Neural crest cell (in vitro differentiated cells): ENCODE data around the gene HNRNPA2B1. TPM values are rescaled to one million over a fixed set of nuclear protein-coding genes. Genes with fewer than 3 reads are reported as not detected.

Experiments used
- DNase-seq: peaks from one replicate; pipeline ENCODE4 v3.0.0; 2021; ENCODE audit warnings: low read depth, mixed read lengths, low spot score
- H3K27ac Mint-ChIP-seq: one replicate; pipeline ENCODE4 v1.8.0; 2021; ENCODE audit warnings: mild to moderate bottlenecking, mixed read lengths; ENCODE audit not compliant: unreplicated experiment
- H3K27me3 Mint-ChIP-seq: 2 replicates; pipeline ENCODE4 v1.8.0; 2021; ENCODE audit warnings: low read depth, mild to moderate bottlenecking, mixed read lengths
- H3K36me3 Mint-ChIP-seq: 2 replicates; pipeline ENCODE4 v1.8.0; 2021; ENCODE audit warnings: low read depth, mild to moderate bottlenecking, mixed read lengths
- H3K4me1 Mint-ChIP-seq: 2 replicates; pipeline ENCODE4 v1.8.0; 2021; ENCODE audit warnings: mixed read lengths
- H3K4me3 Mint-ChIP-seq: one replicate; pipeline ENCODE4 v1.8.0; 2021; ENCODE audit warnings: mild to moderate bottlenecking, mixed read lengths
- H3K9me3 Mint-ChIP-seq: 2 replicates; pipeline ENCODE4 v1.8.0; 2021; ENCODE audit warnings: mixed read lengths
- CTCF ChIP-seq: fragments of 200-600 bp; sonication (generic); conservative IDR thresholded peaks from 2 replicates; pipeline ENCODE4 v1.5.0; 2021; ENCODE audit warnings: antibody characterized with exemption, mild to moderate bottlenecking
- total RNA-seq: library from RNA; stranded (reverse); gene quantifications from 2 replicates; pipeline ENCODE4 v1.2.1, GENCODE V29; 2021

Gene HNRNPA2B1
- total RNA-seq, 1 donor from 2014 or later, result 1,068 TPM

DNA sequence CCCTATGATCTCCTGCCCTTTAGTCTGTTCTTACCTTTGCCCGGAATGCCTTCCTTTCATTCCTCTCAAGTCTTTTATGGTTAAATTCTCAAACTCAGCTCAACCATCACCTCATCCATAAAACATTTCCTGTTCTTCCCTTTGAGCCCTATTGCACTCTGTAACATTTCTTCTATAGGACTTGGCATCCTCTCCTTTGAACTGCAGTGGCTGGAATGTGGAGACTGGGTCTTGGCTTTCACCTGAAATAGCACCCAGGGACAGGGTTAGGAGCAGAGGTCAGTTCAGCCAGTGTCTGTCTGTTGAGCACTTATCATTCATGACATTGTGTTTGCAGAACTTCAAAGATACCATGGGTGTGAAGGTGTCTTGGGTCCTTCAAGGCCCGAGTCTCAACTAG is 41.3 kb downstream of the HNRNPA2B1 start:
- no peaks in the 10 kb centered on the region for H3K36me3 Mint-ChIP-seq
- no peak overlapping the region for H3K4me3 Mint-ChIP-seq
- no peak overlapping the region for H3K27ac Mint-ChIP-seq
- no peak for DNase-seq
- H3K4me1 Mint-ChIP-seq, result peaks cover 5% of the 10 kb centered on the region
- no peak for TF ChIP-seq CTCF
- peaks cover 54% of the 10 kb centered on the region for H3K27me3 Mint-ChIP-seq
- peaks cover 2% of the 10 kb centered on the region for H3K9me3 Mint-ChIP-seq

DNA sequence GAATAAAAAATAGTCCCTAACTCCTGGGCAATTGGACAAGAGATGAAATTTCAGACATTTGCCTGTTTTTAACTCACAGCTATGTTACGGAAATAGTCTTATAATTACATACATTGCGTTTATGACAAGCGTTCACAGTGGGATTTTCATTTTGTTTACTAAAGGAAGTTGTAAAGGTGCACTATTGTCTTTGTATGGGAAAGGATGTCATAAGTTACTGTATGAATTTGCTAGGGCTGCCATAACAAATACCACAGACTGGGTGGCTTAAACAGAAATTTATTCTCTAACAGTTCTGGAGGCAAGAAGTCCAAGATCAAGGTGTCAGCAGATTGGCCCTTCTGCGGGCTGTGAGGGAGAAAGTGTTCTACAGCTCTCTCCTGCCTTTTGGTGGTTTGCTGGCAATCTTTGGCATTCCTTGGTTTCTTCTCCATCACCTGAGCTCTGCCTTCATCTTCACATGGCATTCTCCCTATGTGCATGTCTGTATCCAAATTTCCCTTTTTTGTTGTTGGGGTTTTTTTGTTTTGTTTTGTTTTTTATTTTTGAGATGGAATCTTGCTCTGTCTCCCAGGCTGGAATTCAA is 42.9 kb downstream of the HNRNPA2B1 start:
- peaks cover 16% of the 10 kb centered on the region for H3K4me1 Mint-ChIP-seq
- H3K9me3 Mint-ChIP-seq, result peaks cover 2% of the 10 kb centered on the region
- H3K27ac Mint-ChIP-seq, result no peak overlapping the region
- peaks cover 69% of the 10 kb centered on the region for H3K27me3 Mint-ChIP-seq
- no peak for TF ChIP-seq CTCF
- DNase-seq, result no peak
- H3K36me3 Mint-ChIP-seq, result no peaks in the 10 kb centered on the region
- H3K4me3 Mint-ChIP-seq, result no peak overlapping the region

GRCh38 chr7:26156451-26157420 is 43.8 kb downstream of the HNRNPA2B1 start:
- no peak overlapping the region for H3K27ac Mint-ChIP-seq
- peaks cover 2% of the 10 kb centered on the region for H3K9me3 Mint-ChIP-seq
- no peaks in the 10 kb centered on the region for H3K36me3 Mint-ChIP-seq
- no peak for TF ChIP-seq CTCF
- H3K27me3 Mint-ChIP-seq, result peaks cover 70% of the 10 kb centered on the region
- peaks cover 19% of the 10 kb centered on the region for H3K4me1 Mint-ChIP-seq
- no peak overlapping the region for H3K4me3 Mint-ChIP-seq
- DNase-seq, result no peak

- Mint-ChIP-seq H3K27ac (no peak overlapping the region), H3K4me1 (peaks cover 27% of the 10 kb centered on the region), H3K4me3 (peak overlapping the region; percentile 36), H3K36me3 (no peaks in the 10 kb centered on the region), H3K27me3 (peaks cover 77% of the 10 kb centered on the region), H3K9me3 (no peaks in the 10 kb centered on the region)
- DNase-seq, result no peak
- no peak for TF ChIP-seq CTCF
Measured at GRCh38 chr7:26155531-26156375, 44.8 kb downstream of the HNRNPA2B1 start.
